GM12878 (cell line): ENCODE results near the gene BMPR1B. TPM values are rescaled to one million over a fixed set of nuclear protein-coding genes. Genes with fewer than 3 reads are reported as not detected.

Experiments
- ATAC-seq: fragments of 200-7000 bp; cut with Tn5 transposase; 3 replicates; pipeline ENCODE4 v1.9.1; 2020; ENCODE audit warnings: mild to moderate bottlenecking, moderate library complexity
- BruUV-seq: library from RNA; stranded (reverse); fragments of 400-500 nt; replicated peaks from 2 replicates; lab custom pipeline; 2021; lab: Mats Ljungman, UMichigan
- CTCF ChIA-PET: fragments of 300-600 bp; sonication (Branson Sonifier 250); formaldehyde crosslinking; extraction: SDS; loops from one replicate; lab custom pipeline; 2021; ENCODE audit warnings: inconsistent platforms; lab: Yijun Ruan, JAX
- POLR2A ChIA-PET: fragments of 350-600 bp; formaldehyde crosslinking; extraction: SDS; loops from one replicate; lab custom pipeline; 2021; ENCODE audit warnings: inconsistent platforms; lab: Charles Lee
- RAD21 ChIA-PET: fragments of 300-600 bp; sonication (Branson Sonifier 250); formaldehyde crosslinking; loops from one replicate; lab custom pipeline; 2023; ENCODE audit warnings: antibody characterized with exemption; ENCODE audit not compliant: unreplicated experiment; lab: Charles Lee
- SMC1A ChIA-PET: fragments of 300-600 bp; sonication (Branson Sonifier 250); formaldehyde crosslinking; loops from one replicate; lab custom pipeline; 2023; ENCODE audit not compliant: unreplicated experiment, uncharacterized antibody; lab: Charles Lee
- DNase-seq: peaks from one replicate; pipeline ENCODE4 v3.0.0-alpha.2; 2011; ENCODE audit warnings: low read depth, low spot score
- FAIRE-seq: peaks from 3 replicates; lab custom pipeline; 2011; peaks lifted over from hg19 to GRCh38; lab: Jason Lieb, UNC
- H2AFZ ChIP-seq: 2 replicates; pipeline ENCODE4 v1.6.0; 2011; ENCODE audit warnings: low read depth, low read length, control low read depth; ENCODE audit not compliant: control insufficient read depth
- H3K27ac ChIP-seq: 2 replicates; pipeline ENCODE4 v1.5.1; 2011; ENCODE audit warnings: control low read depth; ENCODE audit not compliant: control insufficient read depth, insufficient read depth
- H3K27me3 ChIP-seq, 2 experiments: replicated peaks in 1 of 2; 2 replicates each; pipeline versions ENCODE4 v1.6.0 to v1.6.1; 2011; ENCODE audit warnings: low read length in 1 of 2; ENCODE audit not compliant: control insufficient read depth in 2 of 2, insufficient read depth in 2 of 2
- H3K36me3 ChIP-seq, 2 experiments: 2 replicates each; pipeline ENCODE4 v1.5.1; 2011; ENCODE audit warnings: low read length in 1 of 2; ENCODE audit not compliant: control insufficient read depth in 2 of 2, insufficient read depth in 2 of 2
- H3K4me1 ChIP-seq: 2 replicates; pipeline ENCODE4 v1.6.1; 2011; ENCODE audit warnings: mild to moderate bottlenecking, low read length, moderate library complexity, mixed read lengths; ENCODE audit not compliant: control insufficient read depth, insufficient read depth
- H3K4me2 ChIP-seq: 2 replicates; pipeline ENCODE4 v1.6.0; 2011; ENCODE audit warnings: control low read depth; ENCODE audit not compliant: control insufficient read depth, insufficient read depth
- H3K4me3 ChIP-seq: fragments of 200-600 bp; sonication (generic); 2 replicates; pipeline ENCODE4 v1.5.1; 2016
- H3K79me2 ChIP-seq: 2 replicates; pipeline ENCODE4 v1.6.0; 2011; ENCODE audit warnings: low read length; ENCODE audit not compliant: control insufficient read depth, insufficient read depth
- H3K9ac ChIP-seq: 2 replicates; pipeline ENCODE4 v1.8.0; 2011; ENCODE audit warnings: low read length, control low read depth, mixed read lengths; ENCODE audit not compliant: control insufficient read depth, insufficient read depth
- H3K9me3 ChIP-seq: replicated peaks from 3 replicates; pipeline ENCODE4 v1.5.1; 2011; ENCODE audit warnings: mild to moderate bottlenecking, low read length; ENCODE audit not compliant: control insufficient read depth, insufficient read depth
- H4K20me1 ChIP-seq: 2 replicates; pipeline ENCODE4 v1.6.0; 2011; ENCODE audit not compliant: control insufficient read depth, insufficient read depth
- BCL11A ChIP-seq: IDR thresholded peaks from 2 replicates; pipeline ENCODE4 v1.6.1; 2011; ENCODE audit warnings: low read depth, low read length
- CHD1 ChIP-seq: IDR thresholded peaks from 2 replicates; pipeline ENCODE4 v1.6.1; 2012; ENCODE audit warnings: low read depth, low read length, improper control_type of control experiment
- CHD2 ChIP-seq: IDR thresholded peaks from 2 replicates; pipeline ENCODE4 v1.6.1; 2011; ENCODE audit warnings: low read depth, low read length, improper control_type of control experiment, borderline replicate concordance
- CHD4 ChIP-seq: fragments of 200-600 bp; sonication (generic); IDR thresholded peaks from 2 replicates; pipeline ENCODE4 v1.6.1; 2016; ENCODE audit warnings: mild to moderate bottlenecking
- CREM ChIP-seq: IDR thresholded peaks from 2 replicates; pipeline ENCODE4 v1.6.1; 2014; ENCODE audit warnings: antibody characterized with exemption, low read depth
- EGR1 ChIP-seq, 2 experiments: IDR thresholded peaks; 1 replicate in 1 of 2; 2 replicates in 1 of 2; pipeline ENCODE4 v1.6.1; 2011 to 2012; ENCODE audit warnings: low read depth in 2 of 2, low read length in 2 of 2, borderline replicate concordance in 1 of 2, mild to moderate bottlenecking in 1 of 2, moderate library complexity in 1 of 2
- GATAD2B ChIP-seq: fragments of 450-650 bp; conservative IDR thresholded peaks from 2 replicates; pipeline ENCODE4 v1.6.1; 2017; ENCODE audit warnings: low read depth, mild to moderate bottlenecking, moderate library complexity
- JUNB ChIP-seq: IDR thresholded peaks from 2 replicates; pipeline ENCODE4 v1.6.1; 2016; ENCODE audit warnings: antibody characterized with exemption, mild to moderate bottlenecking
- JUND ChIP-seq: IDR thresholded peaks from 2 replicates; pipeline ENCODE4 v1.6.1; 2012; ENCODE audit warnings: low read depth, mild to moderate bottlenecking, low read length, improper control_type of control experiment, moderate library complexity
- NRF1 ChIP-seq: conservative IDR thresholded peaks from 2 replicates; pipeline ENCODE4 v1.6.1; 2011; ENCODE audit warnings: mild to moderate bottlenecking, low read depth, low read length, improper control_type of control experiment
- PAX8 ChIP-seq: fragments of 450-650 bp; IDR thresholded peaks from 2 replicates; pipeline ENCODE4 v1.6.1; 2017; ENCODE audit warnings: mild to moderate bottlenecking, moderate library complexity
- RCOR1 ChIP-seq: conservative IDR thresholded peaks from 2 replicates; pipeline ENCODE4 v1.6.1; 2012; ENCODE audit warnings: low read depth, low read length, improper control_type of control experiment
- SUPT20H ChIP-seq: IDR thresholded peaks from 2 replicates; pipeline ENCODE4 v1.6.1; 2011; ENCODE audit warnings: low read depth, mild to moderate bottlenecking, low read length, moderate library complexity, borderline replicate concordance; ENCODE audit not compliant: control insufficient read depth
- TCF12 ChIP-seq: IDR thresholded peaks from 2 replicates; pipeline ENCODE4 v1.6.1; 2011; ENCODE audit warnings: low read depth, mild to moderate bottlenecking, low read length
- TCF3 ChIP-seq: IDR thresholded peaks from 2 replicates; pipeline ENCODE4 v1.6.1; 2012; ENCODE audit warnings: low read depth, mild to moderate bottlenecking, low read length, borderline replicate concordance; ENCODE audit not compliant: insufficient read depth
- WRNIP1 ChIP-seq: IDR thresholded peaks from 2 replicates; pipeline ENCODE4 v1.6.1; 2011; ENCODE audit warnings: low read depth, low read length, improper control_type of control experiment, borderline replicate concordance
- YY1 ChIP-seq: IDR thresholded peaks from 2 replicates; pipeline ENCODE4 v1.6.1; 2011; ENCODE audit warnings: low read depth, mild to moderate bottlenecking, low read length
- WGBS: methylation state at CpG from one replicate; pipeline ENCODE4 v1.1.6; 2016; ENCODE audit warnings: low lambda C conversion rate; ENCODE audit not compliant: insufficient replicate concordance, insufficient coverage; ENCODE audit errors: missing lambda C conversion rate; 5-methylcytosine and 5-hydroxymethylcytosine counted together
- in situ Hi-C: fragments of 300-500 bp; cut with MboI; formaldehyde crosslinking; loops from 9 replicates; pipeline ENCODE4 v1.14.3; 2018; ENCODE audit warnings: mixed read lengths
- intact Hi-C: fragments of 100-400 bp; cut with micrococcal nuclease; formaldehyde crosslinking; loops from one replicate; pipeline ENCODE4 v1.14.2; 2022; ENCODE audit not compliant: unreplicated experiment
- polyA plus RNA-seq, 11 experiments: library from polyadenylated mRNA; depleted of rRNA in 4 of 11; unstranded in 6 of 11; stranded (reverse) in 5 of 11; fragments of >200 nt; fragmentation: Nextera tagmentation in 4 of 11; fragmentation: Illumina TruSeq in 1 of 11; extraction: Ambion mirVana in 4 of 11; extraction: Trizol in 1 of 11; gene quantifications; 1 replicate in 1 of 11; 2 replicates in 10 of 11; pipeline versions ENCODE4 v1.2.1 to v1.2.3, GENCODE V29; 2011 to 2016; ENCODE audit warnings: inconsistent platforms in 2 of 11, missing spikeins in 2 of 11, low read depth in 1 of 11
- total RNA-seq, 4 experiments: library from RNA; depleted of rRNA in 3 of 4; stranded (reverse); fragments of >200 nt in 3 of 4; fragmentation: Illumina TruSeq in 1 of 4; extraction: Trizol in 1 of 4; gene quantifications; 2 replicates each; pipeline versions ENCODE4 v1.2.1 to v1.2.3, GENCODE V29; 2013 to 2021
- TF ChIP-seq, protein P1 (sequence below): IDR thresholded peaks from 2 replicates; pipeline ENCODE4 v1.6.1; 2012; ENCODE audit warnings: low read length, inconsistent platforms
- TF ChIP-seq, protein P2 (sequence below): IDR thresholded peaks from 2 replicates; pipeline ENCODE4 v1.6.1; 2012; ENCODE audit warnings: low read depth, low read length, improper control_type of control experiment

The BMPR1B gene
- total and polyA plus RNA-seq, 10 of the 15 experiments (the other 5 are each of a cell fraction or from before 2014, with no cell fraction given) = not detected

DNA sequence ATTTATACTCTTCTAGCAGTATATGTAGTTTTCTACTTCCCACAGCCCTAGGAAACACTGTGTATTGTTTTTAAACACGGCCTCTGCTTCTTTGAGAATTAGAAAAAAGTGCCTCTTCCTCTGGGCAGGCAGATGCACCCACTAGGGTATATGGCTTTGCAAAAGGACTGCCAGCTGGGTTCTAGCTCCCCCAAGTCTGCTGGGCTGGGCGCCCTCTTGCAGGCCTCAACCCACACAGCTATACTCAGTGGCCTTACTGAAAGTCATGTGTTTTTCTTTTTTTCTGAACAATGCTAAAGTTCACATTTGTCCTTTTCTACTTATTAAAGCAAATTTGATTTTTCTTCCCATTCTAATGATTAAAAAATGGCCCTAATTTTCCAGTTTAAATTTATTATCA, 35.5 kb upstream of the BMPR1B start (continued):
- TF ChIP-seq GATAD2B = no peak
- no peak for TF ChIP-seq BCL11A

DNA sequence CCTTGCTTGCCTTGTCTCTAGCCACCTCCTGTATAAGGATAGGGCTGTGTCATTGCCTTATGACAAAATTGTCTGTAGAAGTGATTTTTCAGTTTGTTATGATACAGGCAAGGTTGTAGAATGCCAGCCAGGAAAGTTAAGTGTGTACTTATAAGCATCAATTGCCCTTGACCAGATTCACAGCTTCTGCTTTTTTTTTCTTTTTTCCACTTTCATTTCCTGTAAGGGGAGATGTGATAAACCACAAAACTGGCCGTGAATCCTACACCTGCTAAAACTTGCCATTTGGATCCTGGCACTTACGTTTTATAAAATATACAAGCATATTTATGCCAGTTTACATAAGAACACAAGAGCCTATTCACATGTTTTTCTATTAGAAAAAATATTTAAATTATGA, 35.0 kb upstream of the BMPR1B start:
- intact Hi-C loops (no loop called here), in situ Hi-C loops (no loop called here)
- Histone ChIP-seq H2AFZ (no peak overlapping the region), H3K9me3 (no peaks in the 10 kb centered on the region), H3K4me2 (no peak overlapping the region), H3K79me2 (no peaks in the 10 kb centered on the region), H3K27me3 (no peaks in the 10 kb centered on the region), H4K20me1 (no peaks in the 10 kb centered on the region), H3K9ac (no peak overlapping the region), H3K36me3 (no peaks in the 10 kb centered on the region), H3K27ac (no peak overlapping the region), H3K4me3 (no peak overlapping the region), H3K4me1 (no peaks in the 10 kb centered on the region)
- DNase-seq (no peak), ATAC-seq (no peak), FAIRE-seq (no peak)
- ChIA-PET RAD21 (no interaction called here), POLR2A (no interaction called here), CTCF (interaction anchor here (1.2 kb wide), 1 partner anchor 13 kb away, joined by 3 read pairs; no protein-coding TSS in a partner anchor), SMC1A (no interaction called here)
- 2% methylated on average over 2 of the region's 2 CpGs for WGBS
- no TSS peak for BruUV-seq
- TF ChIP-seq JUNB = no peak
- TF ChIP-seq CREM = no peak
- no peak for TF ChIP-seq CHD4
- no peak for TF ChIP-seq CHD2
- TF ChIP-seq TCF12 = no peak
- TF ChIP-seq JUND = no peak
- TF ChIP-seq TCF3 = no peak
- TF ChIP-seq, protein P1, sequence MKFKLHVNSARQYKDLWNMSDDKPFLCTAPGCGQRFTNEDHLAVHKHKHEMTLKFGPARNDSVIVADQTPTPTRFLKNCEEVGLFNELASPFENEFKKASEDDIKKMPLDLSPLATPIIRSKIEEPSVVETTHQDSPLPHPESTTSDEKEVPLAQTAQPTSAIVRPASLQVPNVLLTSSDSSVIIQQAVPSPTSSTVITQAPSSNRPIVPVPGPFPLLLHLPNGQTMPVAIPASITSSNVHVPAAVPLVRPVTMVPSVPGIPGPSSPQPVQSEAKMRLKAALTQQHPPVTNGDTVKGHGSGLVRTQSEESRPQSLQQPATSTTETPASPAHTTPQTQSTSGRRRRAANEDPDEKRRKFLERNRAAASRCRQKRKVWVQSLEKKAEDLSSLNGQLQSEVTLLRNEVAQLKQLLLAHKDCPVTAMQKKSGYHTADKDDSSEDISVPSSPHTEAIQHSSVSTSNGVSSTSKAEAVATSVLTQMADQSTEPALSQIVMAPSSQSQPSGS = no peak
- no peak for TF ChIP-seq YY1
- no peak for TF ChIP-seq EGR1 (IDR thresholded peaks at IDR 0.05; ENCODE audit: borderline replicate concordance in 1 of 2, low read depth in 2 of 2, low read length in 2 of 2)
- TF ChIP-seq NRF1 = no peak
- TF ChIP-seq, protein P2, sequence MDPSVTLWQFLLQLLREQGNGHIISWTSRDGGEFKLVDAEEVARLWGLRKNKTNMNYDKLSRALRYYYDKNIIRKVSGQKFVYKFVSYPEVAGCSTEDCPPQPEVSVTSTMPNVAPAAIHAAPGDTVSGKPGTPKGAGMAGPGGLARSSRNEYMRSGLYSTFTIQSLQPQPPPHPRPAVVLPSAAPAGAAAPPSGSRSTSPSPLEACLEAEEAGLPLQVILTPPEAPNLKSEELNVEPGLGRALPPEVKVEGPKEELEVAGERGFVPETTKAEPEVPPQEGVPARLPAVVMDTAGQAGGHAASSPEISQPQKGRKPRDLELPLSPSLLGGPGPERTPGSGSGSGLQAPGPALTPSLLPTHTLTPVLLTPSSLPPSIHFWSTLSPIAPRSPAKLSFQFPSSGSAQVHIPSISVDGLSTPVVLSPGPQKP = no peak
- no peak for TF ChIP-seq SUPT20H
- TF ChIP-seq WRNIP1 = no peak
- TF ChIP-seq RCOR1 = no peak
- no peak for TF ChIP-seq CHD1
- no peak for TF ChIP-seq PAX8
